Activated CD8-positive, alpha-beta memory T cell treated with anti-CD3 and anti-CD28 coated beads, Interleukin-2, amount 50 U/mL, for 1 hour (primary cell): ENCODE measurements around the gene NGF.

Source experiments
- DNase-seq: peaks from one replicate; pipeline ENCODE4 v3.0.0-alpha.2; 2020; ENCODE audit errors: extremely low read depth

The NGF gene

DNA sequence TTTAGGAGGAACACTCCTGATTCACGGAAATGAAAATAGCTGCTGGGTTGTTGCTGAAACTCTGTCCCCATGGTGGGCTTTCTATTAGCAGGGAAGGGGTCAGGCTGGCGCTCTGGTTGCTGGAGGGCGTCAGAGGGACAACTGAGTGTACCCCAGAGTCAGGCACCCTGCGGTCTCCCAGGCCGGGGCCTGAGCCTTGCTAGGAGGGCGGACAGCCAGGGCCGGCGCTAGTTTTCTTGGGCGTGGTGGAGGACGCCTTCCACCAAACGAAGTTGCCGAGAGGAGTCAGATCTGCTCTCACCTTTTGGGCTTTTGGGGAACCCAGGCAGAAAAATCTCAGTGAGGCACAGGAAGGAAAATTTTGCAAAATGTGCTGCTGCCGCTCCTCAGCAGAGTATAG, 54.8 kb downstream of the NGF start:
- no peak for DNase-seq

DNA sequence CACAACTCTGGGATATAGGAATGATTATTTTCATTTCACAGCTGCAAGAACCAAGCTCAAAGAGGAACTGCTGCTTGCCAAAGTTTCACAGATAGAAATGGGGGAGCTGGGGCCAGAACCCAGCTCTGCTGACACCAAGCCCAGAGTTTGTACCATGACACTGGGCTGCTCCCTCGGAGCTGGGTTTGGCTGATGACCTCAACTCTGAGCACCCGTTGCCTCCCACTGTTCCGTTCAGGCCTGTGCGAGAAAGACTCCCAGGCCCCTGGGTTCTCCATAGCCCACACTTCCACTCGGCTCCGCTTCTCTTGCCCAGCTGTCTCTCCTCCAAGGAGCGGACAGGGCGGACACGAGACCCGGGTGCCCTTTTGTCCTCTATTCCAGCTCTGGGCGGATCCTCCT, 55.2 kb downstream of the NGF start:
- DNase-seq: no peak

DNA sequence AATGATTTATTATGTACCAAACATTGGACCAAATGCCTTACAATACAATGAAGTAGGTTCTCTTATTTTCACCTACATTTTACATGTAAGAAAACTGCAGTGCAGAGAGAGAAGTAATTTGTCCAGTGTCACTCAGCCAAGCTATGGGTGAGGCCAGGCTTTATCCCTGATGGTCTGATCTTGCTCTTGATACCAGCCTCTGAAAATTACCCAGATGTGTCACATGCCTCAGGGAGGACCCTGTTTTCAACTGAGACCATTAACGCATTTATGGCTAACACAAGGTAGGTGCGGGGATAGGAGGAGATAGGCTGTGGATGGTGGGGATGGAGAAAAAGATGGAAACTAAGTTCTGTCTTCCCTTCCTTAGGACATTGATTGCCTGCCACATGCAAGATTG, 56.9 kb downstream of the NGF start:
- DNase-seq: no peak

DNA sequence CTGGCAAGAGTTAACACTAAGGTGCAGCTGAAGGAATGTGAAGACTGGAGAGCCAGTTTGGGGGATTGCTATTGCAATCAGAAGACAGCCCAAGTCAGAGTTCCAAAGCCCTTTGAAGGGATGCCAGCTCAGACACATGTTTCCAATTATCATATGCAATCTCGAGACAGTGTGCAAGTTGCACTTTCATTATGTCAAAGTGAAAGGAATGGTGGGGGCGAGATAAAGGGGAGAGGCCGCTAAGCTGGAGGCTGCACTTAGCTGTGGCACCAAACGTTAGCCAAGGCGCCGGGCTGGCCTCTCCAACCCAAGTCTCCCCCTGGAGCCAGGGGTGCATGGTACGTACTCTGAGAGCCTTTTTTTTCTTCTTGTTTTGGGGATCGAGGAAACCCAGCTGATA, 58.0 kb downstream of the NGF start:
- DNase-seq: no peak

DNA sequence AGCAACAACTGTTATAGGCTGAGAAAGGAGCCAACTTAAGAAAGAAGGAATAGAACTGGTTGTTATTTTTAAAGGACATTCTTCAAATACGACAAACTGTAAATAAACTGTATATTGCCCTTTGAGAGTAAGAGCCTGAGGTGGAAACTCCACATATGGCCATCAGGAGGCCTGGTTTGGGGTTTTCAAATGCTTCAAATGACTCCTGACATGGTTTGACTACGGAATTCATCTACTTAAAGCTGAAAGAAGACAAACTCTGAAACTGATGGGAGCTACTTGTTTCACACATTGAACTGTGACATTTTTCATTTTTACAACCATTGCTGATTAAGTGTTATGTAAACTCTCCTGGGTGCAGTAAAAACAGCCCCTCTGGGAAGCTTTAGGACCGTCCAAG, 59.8 kb downstream of the NGF start:
- DNase-seq: no peak

DNA sequence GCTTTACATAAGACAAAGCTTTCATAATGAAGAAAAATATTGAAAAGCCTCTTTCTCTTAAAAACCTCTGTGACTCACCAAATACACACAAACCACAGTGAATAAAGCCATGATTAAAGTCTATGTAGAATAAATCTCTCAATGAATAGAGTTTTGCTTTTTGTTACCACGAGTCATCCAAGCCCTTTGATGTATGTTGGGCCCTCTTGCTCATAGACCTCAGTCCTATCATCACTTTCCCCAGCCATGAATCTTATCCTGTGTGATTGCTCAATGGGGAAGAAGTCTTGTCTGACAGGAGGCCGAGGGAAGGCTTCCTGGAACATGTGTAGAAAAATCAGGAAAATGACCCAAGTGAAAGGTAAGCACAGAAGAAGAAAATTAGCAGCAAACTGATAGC, 60.8 kb downstream of the NGF start:
- no peak for DNase-seq

DNA sequence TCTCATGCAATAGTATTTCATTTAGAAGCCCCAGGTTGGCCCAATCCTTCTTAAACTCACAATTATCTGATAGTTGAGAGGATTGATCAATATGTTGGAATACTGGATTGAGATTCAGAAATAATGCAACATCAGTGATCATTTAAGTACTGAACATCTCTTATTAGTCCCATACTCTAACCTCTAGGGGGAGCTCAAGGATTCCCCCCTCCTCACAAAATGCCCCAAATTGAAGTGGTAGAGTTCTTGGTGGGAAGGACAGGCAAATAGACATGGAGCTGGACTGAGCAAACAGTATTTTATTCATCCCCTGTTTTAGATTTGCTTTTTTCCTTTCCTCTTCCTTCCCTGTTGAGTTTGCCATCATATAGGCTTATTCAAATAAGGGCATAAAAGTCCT, 62.8 kb downstream of the NGF start:
- no peak for DNase-seq

DNA sequence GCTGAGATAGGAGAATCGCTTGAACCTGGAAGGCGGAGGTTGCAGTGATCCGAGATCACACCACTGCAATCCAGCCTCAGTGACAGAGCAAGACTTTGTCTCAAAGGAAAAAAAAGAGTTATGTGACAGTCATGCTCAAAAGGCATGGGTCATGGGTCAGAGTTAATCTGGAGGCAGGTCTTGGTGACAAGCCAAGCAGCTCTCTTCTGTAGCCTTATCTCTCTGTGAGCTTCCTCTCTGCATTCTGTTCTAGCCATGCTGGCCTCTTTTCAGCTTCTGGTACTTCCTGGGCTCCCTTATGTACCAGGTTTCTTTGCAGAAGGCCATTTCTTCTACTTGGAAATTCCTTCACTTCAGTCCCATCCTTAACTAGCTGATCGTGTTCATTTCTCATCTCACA, 63.6 kb downstream of the NGF start:
- DNase-seq: no peak

DNA sequence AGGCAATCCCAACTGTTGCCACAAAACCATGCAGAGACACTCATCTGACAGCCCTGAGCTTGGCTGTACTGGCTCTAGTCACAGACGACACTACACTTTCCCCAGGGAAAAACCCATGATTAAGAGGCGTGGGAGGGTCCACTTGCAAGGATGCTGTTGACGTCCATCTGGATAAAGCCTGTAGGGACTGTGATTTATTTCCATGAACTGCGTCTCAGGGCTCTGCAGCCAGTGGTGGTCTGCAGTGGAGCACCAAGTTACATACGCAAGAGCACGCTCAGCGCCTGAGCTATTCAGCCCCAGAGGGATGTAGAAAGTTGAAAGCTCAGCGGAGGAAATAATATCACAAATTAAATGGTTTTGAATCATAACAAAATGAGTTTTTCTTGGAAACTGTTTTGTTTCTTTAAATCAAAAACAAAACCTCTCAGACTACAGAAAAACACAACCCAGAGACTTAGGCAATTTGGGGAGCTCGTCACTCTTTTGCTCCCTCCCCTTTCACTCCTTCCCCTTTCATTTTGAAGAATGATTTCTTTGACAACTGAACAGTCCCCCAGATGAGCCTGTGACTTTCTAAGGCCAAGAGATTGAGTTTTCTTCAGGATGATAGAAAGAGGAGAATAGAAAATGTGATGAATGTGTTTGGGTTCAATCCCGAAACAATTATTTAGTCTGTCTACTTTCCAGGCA, 71.2 kb downstream of the NGF start:
- DNase-seq: no peak

DNA sequence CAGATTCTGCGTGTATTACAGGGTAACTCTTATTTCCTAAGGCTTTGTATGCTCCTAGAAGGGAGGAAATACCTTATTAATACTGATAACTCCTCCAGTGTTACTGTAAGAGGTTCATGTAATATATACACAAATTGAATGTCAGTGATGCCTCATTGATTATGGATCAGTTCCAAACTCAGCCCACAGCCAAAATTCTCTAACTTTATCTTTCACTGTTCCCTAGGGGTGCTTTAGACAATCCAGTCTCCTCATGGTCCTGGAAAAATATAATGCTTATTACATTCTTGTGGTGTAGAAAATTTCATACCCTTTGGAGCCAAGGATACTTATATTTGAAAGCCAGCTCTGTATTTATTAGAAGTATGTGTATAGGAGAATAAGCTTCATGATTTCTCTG, 73.0 kb downstream of the NGF start:
- no peak for DNase-seq

DNA sequence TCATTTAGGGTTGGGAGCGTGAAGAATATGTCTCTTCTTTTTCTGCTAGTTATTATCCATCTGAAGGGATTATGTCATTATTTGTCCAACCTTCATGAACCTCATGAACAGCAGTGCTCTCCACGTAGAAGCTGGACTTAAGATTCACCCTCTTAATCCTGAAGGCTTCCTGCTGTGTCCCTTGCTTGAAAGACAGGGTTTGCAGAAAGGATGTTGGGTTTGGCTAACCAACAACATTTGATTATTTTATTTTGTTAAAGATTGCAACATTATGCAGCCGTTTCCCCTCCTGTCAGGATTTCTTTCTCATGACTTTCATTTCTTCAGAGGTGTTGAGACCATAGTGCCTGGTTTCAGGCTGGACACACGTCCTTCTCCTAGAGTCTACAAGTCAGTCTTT, 75.2 kb downstream of the NGF start:
- DNase-seq: no peak

DNA sequence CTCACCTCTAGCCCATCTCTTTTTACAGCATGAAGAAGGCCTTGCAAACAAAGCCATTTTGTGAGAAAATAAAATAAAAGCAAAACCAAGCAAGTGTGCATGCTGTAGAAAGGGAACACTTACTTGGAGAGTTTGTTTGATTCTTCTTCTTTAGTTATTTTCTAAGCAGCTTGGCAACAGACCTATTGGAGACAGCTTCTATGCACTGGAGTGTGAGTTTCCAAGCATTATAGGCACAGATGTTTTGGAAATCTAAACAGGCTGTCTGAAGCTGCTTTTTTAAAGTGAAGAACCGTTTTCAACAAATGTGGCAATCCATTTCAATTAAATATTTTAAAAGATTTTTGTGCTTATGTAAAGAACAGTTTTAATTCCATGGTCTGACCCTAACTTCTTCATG, 76.6 kb downstream of the NGF start:
- DNase-seq: no peak

DNA sequence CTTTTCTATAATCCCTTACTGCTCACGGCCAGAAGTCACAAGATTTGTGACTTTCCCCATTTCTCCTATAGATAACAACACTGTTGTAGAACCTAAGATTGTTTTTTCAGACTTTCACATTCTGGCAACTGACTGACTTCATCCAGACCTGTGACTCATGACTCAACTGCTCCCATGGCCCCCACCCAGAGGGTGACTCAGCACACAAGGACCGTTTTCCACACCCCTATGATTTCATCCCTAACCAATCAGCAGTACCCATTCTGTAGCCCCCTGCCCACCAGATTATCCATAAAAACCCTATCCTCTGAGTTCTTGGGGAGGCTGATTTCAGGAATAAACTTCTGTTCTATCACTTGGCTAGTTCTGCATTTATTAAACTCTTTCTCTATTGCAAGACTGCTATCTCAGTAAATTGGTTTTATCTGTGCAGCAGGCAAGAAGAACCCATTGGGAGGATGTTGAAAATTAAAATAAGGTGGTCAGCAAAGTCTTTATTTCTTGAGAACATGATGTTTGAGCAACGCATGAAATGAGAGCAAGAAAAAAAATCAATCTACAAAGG, 79.7 kb downstream of the NGF start:
- no peak for DNase-seq

DNA sequence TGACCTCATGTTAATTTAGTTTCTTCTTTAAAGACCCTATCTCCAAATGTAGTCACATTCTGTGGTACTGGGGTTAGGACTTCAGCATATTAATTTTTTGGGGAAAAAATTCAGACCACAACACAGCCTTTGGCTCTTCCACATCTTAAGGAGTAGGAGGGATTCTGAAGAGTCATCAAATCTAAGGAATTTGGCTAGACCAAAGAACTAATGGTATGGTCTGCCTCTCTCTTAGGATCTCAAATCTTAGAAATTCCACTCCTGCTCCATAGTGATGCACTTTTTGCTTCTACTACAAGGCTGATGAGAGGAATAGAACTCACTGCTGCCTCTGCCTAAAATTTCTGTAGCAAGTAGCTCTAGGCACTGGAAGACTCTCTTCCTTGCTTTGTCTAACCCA, 80.5 kb downstream of the NGF start:
- DNase-seq: no peak

DNA sequence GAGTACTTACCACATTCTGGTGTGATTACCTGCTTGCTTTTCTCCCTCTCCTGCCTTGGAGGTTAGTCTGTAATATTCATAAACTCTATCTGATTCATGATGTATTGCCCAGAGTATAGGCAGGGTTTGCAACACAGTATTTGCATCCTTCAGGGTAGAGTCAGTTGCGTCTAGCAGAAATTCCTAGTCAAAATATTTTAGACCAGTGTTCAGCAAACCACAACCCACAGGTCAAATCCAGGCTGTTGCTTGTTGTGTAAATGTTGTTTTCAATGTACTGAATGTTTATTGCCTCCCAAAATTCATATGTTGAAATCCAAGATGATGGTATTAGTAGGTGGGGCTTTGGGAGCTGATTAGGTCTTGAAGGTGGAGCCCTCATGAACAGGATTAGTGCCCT, 82.9 kb downstream of the NGF start:
- DNase-seq: no peak

DNA sequence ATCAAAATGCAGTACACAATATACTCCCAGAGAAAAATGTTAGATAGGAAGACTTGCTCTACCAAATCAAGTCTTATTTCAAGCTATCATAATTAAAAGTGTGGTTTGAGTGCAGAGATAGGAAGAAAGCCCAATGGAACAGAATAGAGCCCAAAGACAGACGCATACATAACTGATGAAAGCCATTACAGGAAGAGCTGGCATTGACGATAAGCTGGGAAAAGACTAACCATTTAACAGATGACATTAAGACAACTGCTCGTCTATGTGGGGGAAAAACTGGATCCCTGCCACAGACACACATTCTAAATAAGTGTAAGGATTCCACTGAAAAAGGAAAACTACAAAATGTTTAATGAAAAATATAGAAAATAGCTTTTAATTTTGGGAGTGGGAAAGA, 85.5 kb downstream of the NGF start:
- DNase-seq: no peak

DNA sequence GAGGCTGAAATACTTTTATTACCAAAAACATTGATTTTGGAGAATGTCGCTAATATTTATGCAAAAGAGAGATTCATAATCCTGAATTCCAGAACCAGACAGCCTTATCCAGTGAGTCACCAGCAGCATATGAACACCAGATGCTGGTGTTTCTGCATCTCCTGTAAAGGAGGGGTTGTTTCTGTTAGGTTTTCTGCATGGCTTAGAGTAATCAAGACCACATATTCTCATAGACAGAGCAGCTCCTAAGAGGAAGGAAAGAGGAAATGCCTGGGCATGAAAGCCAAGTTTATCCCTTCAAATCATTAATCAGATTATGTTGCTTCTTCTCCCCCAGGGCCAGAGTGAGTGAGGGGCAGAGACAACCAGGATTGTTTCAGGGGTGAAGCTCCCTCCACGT, 86.2 kb downstream of the NGF start:
- DNase-seq: no peak

DNA sequence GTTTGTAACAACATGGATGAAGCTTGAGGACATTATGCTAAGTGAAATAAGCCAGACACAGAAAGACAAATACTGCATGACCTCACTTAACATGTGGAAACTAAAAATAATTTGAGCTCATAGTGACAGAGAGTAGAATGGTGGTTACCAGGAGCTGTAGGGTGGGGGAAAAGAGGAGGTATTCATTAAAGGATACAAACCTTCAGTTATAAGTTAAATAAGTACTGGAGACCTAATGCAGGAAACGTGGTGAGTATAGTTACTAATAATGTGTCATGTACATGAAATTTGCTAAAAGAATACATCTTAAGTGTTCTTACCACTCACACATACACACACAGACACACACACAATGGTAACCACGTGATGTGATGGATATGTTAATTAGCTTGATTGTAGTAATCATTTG, 86.7 kb downstream of the NGF start:
- no peak for DNase-seq

DNA sequence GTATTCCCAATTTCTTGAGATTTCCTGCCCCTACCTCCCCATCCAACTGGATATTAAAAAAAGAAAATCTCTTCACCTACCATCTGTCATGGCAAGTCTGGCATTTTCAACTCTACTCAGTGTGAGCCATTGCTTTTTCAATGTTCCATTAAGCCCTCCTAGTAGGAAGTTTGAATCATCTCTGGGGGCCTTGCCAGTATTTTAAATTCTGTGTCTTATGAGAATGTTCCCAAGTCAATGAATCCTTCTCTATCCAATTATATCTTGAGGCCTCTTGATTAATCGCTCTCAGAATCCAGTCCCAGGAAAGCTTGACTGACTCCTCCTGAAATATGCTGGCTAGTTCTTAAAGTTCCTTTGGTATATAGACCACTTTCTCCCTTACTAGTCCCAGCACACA, 91.5 kb downstream of the NGF start:
- DNase-seq: no peak

DNA sequence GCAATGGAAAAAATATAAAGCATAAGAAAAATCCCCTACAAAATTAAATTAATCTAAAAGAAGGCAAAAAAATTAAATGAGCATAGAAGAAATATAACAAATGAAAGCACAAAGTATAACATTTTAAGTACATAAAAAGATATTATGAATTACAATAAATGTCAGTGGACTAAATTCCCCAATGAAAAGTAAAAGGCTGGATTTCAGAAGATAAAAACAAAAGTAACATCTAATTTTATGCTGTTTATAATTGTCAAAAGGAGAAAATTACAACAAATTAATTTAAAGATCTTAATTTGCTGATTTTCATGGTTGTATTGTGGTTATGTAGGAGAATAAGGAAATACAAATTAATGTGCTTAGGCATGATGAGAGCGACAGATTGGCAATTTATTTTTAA, 92.8 kb downstream of the NGF start:
- no peak for DNase-seq

DNA sequence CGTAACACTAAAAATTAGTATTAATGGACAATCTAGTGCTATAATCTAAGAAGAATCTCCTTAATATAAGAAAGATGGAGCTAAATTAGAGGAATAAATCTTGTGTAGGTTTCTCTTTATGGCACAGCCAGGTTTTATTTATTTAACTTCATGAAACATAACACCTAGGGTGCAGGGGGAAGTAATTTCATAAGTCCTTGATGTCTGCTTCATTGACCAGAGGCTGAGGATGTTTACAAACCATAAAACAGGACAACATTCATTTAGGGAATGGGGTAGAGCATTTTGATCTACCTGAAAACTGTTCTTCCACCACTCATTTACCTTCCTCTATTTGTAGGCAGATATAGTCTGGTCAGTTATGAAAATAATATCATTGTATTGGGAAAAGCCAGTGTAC, 95.5 kb downstream of the NGF start:
- no peak for DNase-seq

DNA sequence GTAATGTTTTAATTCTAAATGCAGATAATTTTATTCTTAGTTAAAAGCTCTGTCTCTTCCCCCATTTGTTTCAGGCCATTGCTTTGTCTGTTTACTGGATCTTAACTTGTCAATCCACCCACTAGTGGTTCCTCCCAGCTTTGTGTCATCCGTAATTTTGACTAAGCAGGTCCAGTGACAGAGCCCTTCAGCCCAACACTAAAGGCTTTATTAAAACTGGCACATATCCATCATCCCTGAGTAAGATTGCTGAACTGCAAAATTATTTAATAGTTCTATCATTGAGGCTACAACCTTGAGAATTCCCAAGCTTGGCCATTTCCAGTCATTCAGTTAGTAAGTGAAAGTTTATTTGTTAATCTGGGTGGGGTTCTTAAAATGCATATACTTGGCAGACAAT, 96.7 kb downstream of the NGF start:
- no peak for DNase-seq

DNA sequence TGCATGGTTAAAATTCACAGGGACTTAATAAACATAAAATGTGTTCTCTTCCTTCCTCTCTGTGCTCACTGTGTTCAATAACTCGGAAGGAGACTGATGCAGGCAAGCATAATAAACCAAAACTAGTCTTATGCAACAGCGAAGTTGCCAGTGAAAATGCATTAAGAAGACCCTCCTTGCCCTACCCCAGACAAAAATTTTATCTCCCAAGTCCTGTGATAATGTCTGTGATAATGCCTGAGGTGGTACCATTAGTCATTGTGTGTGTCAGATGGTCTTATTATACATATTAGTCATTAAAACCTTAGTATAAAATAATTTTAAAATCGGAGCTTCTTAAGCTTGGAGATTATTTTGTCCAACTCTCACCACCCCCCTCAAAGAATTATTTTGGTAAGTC, 97.8 kb downstream of the NGF start:
- no peak for DNase-seq

DNA sequence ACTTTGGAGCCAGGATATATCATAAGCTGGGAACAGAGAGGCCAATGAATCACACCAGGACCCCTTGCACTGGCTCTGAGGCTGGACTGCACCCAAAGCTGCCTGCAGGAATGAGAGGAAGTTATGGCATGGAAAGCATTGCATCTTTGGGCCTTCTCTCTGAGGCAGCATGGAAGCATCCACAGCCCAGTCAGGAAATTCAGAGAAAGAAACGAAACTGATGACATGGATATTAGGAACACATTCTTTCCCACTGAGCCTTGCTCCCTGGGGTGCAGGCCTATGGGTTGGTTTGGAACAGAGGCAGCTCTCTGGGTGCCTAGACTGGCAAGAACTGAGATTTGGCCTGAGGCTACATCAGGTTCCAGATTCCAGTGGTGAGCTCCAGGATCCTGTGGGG, 98.6 kb downstream of the NGF start:
- no peak for DNase-seq

DNA sequence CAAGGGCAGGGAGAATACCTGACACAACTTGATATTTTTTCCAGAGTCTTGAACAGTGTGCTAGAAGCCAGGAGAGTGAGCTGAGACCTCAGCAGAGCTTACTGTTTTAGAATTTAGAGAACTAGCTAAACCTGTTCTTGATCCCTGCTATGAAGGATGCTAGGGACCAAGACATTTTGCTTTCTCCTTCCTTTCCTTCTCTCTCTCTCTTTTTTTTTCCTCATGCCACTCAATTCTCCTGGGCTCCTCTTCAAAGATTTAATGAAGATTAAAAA, 99.0 kb downstream of the NGF start:
- no peak for DNase-seq
